NB4 (cell line): ENCODE data around the gene THSD4.

Experiments used
- DNase-seq: peaks from one replicate; pipeline ENCODE4 v3.0.0; 2010; ENCODE audit warnings: low read depth
- H3K4me3 ChIP-seq: one replicate; pipeline ENCODE4 v1.5.1; 2011; ENCODE audit warnings: mild to moderate bottlenecking, low read depth, low read length, moderate library complexity
- MYC ChIP-seq: IDR thresholded peaks from 2 replicates; pipeline ENCODE4 v1.6.1; 2011; ENCODE audit warnings: low read depth, low read length
- POLR2A ChIP-seq: IDR thresholded peaks from 2 replicates; pipeline ENCODE4 v1.6.1; 2011; ENCODE audit warnings: mild to moderate bottlenecking; ENCODE audit not compliant: insufficient read length; ENCODE audit errors: extremely low read depth
- TF ChIP-seq, protein P1 (sequence below): IDR thresholded peaks from 2 replicates; pipeline ENCODE4 v1.6.1; 2011; ENCODE audit warnings: low read depth, low read length
- TF ChIP-seq, protein P2 (sequence below): IDR thresholded peaks from one replicate; pipeline ENCODE4 v1.5.1; 2012; ENCODE audit warnings: low read depth, low read length

Gene THSD4

DNA sequence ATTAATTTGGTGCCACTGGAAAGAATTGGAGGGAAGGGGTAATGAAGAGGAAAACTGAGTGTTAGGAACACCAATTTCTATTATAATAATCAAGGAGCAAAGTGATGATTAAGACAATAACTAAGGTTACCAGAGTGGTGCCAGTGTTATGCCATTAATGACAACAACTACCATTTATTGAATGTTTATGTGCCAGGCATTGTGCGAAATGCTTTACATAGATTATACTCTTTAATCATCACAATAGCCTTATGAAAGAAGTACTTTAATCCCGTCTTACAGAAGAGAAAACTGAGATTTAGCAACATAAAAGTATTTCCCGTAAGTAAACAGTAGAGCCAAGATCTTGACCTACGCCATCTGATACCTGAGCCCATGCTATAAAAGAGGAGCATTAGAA is 507.8 kb downstream of the THSD4 start:
- no peak overlapping the region for H3K4me3 ChIP-seq
- DNase-seq = no peak
- TF ChIP-seq, protein P1, sequence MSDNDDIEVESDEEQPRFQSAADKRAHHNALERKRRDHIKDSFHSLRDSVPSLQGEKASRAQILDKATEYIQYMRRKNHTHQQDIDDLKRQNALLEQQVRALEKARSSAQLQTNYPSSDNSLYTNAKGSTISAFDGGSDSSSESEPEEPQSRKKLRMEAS = no peak
- TF ChIP-seq, protein P2, sequence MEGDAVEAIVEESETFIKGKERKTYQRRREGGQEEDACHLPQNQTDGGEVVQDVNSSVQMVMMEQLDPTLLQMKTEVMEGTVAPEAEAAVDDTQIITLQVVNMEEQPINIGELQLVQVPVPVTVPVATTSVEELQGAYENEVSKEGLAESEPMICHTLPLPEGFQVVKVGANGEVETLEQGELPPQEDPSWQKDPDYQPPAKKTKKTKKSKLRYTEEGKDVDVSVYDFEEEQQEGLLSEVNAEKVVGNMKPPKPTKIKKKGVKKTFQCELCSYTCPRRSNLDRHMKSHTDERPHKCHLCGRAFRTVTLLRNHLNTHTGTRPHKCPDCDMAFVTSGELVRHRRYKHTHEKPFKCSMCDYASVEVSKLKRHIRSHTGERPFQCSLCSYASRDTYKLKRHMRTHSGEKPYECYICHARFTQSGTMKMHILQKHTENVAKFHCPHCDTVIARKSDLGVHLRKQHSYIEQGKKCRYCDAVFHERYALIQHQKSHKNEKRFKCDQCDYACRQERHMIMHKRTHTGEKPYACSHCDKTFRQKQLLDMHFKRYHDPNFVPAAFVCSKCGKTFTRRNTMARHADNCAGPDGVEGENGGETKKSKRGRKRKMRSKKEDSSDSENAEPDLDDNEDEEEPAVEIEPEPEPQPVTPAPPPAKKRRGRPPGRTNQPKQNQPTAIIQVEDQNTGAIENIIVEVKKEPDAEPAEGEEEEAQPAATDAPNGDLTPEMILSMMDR = no peak
- no peak for TF ChIP-seq MYC

DNA sequence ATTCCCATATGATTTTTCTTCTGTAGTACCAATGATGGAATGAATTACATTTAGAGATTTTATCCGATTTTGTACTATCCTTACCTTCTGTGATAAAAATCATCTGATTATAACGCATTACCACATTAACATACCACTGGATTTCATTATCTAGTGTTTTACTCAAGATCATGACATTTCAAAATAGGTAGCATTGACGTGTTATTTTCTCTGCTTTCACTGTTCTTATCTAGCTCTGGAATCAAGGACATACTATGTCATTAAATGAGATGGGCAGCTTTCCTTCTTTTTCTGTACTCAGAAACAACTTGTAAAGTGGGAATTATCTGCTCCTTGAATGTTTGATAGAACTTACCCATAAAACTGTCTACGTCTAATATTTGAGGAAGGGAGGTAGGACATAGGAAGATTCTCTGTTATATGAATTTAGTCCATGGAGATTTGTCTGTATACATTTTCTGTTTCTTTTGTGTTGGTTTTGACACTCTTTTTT is 511.4 kb downstream of the THSD4 start:
- H3K4me3 ChIP-seq = no peak overlapping the region
- TF ChIP-seq, protein P1 = no peak
- TF ChIP-seq, protein P2 = no peak
- TF ChIP-seq MYC (no peak), POLR2A (no peak)
- DNase-seq = no peak

DNA sequence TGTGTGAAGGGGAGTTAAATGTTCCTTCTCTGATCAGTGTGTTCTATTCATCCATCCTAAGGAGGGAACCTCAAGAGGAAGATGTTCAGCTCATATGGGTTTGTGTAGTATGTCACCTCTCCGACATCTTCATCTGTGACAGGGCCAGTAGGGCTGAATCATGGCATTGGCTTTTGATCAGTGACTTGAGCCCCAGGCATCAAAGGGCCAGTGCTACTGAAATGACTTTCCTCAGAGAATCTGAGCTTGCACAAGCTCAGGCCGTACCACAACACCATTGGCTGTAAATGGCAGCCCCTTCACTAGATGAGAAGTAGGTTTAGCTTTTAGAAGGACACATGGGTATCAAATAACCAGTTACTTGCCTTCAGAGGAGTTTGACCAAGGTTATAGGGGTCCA is 511.9 kb downstream of the THSD4 start:
- no peak for DNase-seq
- TF ChIP-seq POLR2A (no peak), MYC (no peak)
- TF ChIP-seq, protein P2 = no peak
- TF ChIP-seq, protein P1 = no peak
- no peak overlapping the region for H3K4me3 ChIP-seq

DNA sequence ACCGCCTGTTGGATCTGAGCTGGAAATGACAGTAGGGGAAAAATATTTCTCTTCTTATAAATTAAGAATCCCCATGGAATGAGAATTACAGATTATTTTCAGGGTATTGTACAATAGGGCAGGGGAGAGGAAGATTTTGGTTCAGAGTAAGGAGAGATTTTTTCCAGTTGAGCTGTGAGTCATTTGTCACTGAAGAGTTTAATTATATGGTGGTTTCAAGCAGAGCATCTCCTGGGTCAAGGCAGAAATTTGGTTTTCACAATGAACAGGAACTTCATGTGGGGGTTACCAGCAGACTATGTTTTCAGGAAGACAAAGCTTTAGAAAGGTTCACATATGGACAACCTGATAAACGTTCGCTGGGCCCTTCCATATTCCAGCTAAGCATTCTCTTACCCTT is 512.3 kb downstream of the THSD4 start:
- no peak for DNase-seq
- H3K4me3 ChIP-seq = no peak overlapping the region
- TF ChIP-seq, protein P2 = no peak
- TF ChIP-seq MYC = no peak
- TF ChIP-seq, protein P1 = no peak
- no peak for TF ChIP-seq POLR2A

DNA sequence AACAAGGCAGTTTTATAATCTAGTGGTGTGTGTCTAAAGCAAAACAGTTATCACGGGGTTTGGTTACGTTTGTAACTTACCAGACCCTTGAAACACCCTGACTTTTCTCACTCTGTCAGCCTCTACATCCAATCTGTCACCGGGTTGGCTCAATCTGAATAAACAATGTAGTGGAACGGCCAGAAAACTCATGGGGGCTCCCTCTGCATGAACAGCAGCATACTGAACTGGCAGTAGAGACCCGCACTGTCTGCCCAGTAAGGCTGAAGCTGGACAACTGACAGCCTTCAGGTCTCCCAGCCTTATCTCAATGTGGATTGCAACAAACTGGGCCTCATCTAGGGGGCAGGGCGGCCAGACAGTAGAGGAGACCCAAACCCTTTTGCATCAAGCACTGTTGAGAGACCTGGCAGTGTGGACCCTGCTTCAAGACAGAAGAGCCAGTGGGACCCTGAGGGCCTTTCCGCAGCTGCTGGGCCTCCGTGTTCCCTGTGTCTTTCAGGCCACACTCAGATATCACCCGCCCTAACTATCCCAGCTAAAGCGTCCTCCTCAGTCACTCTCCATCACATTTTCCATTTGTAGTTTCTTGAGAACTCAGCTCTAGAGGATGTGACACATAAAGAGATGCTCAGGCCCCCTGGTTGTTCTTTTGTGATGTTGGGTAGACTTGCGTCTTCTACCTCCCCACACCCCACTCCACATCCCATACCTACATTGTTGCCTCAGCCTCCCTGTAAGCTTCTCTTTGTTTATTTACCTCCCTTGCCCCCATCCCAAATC is 513.9 kb downstream of the THSD4 start:
- H3K4me3 ChIP-seq = no peak overlapping the region
- TF ChIP-seq, protein P2 = no peak
- no peak for DNase-seq
